HL-60 (cell line): Measurements from ENCODE around the gene SOCS6.

Experiments
- DNase-seq, 2 experiments: peaks; one replicate each; pipeline ENCODE4 v3.0.0-alpha.2; 2010 to 2020; ENCODE audit warnings: low read depth in 1 of 2, low spot score in 1 of 2
- H3K27ac ChIP-seq: fragments of 250-450 bp; sonication (Bioruptor Pico); replicated peaks from 2 replicates; pipeline ENCODE4 v1.5.1; 2020; ENCODE audit warnings: mild to moderate bottlenecking, moderate library complexity
- H3K27me3 ChIP-seq: fragments of 250-450 bp; sonication (Bioruptor Pico); 2 replicates; pipeline ENCODE4 v1.5.1; 2021; ENCODE audit warnings: mild to moderate bottlenecking, moderate library complexity; ENCODE audit not compliant: insufficient read depth, poor library complexity, severe bottlenecking
- H3K4me3 ChIP-seq: replicated peaks from 2 replicates; pipeline ENCODE4 v1.5.1; 2011; ENCODE audit warnings: mild to moderate bottlenecking, control low read depth, low read length; ENCODE audit not compliant: insufficient read depth
- CTCF ChIP-seq: IDR thresholded peaks from one replicate; pipeline ENCODE4 v1.5.1; 2011; ENCODE audit warnings: low read length, control low read depth, inconsistent platforms; ENCODE audit not compliant: insufficient read depth
- GABPA ChIP-seq: IDR thresholded peaks from 2 replicates; pipeline ENCODE4 v1.6.1; 2012; ENCODE audit warnings: low read depth
- POLR2AphosphoS5 ChIP-seq: IDR thresholded peaks from 2 replicates; pipeline ENCODE4 v1.6.1; 2012; ENCODE audit warnings: low read depth
- REST ChIP-seq: IDR thresholded peaks from 2 replicates; pipeline ENCODE4 v1.6.1; 2012; ENCODE audit warnings: low read depth; ENCODE audit not compliant: insufficient replicate concordance
- SPI1 ChIP-seq: IDR thresholded peaks from 2 replicates; pipeline ENCODE4 v1.6.1; 2012; ENCODE audit warnings: low read depth, mild to moderate bottlenecking, borderline replicate concordance

Gene SOCS6

GRCh38 chr18:70293166-70293565 lies 4.3 kb downstream of the SOCS6 start:
- Histone ChIP-seq H3K4me3 (no peak overlapping the region), H3K27ac (no peak overlapping the region), H3K27me3 (no peaks in the 10 kb centered on the region)
- DNase-seq, result no peak
- no peak for TF ChIP-seq GABPA
- no peak for TF ChIP-seq POLR2AphosphoS5
- no peak for TF ChIP-seq REST
- no peak for TF ChIP-seq SPI1
- no peak for TF ChIP-seq CTCF

GRCh38 chr18:70294471-70295191 lies 5.8 kb downstream of the SOCS6 start:
- Histone ChIP-seq H3K27me3 (no peaks in the 10 kb centered on the region), H3K4me3 (no peak overlapping the region), H3K27ac (no peak overlapping the region)
- no peak for TF ChIP-seq CTCF
- TF ChIP-seq GABPA, result no peak
- TF ChIP-seq POLR2AphosphoS5, result no peak
- no peak for TF ChIP-seq REST
- TF ChIP-seq SPI1, result no peak
- no peak for DNase-seq

GRCh38 chr18:70295192-70296188 lies 6.6 kb downstream of the SOCS6 start:
- Histone ChIP-seq H3K27ac (no peak overlapping the region), H3K4me3 (no peak overlapping the region), H3K27me3 (no peaks in the 10 kb centered on the region)
- no peak for DNase-seq
- no peak for TF ChIP-seq GABPA
- no peak for TF ChIP-seq SPI1
- TF ChIP-seq POLR2AphosphoS5, result no peak
- TF ChIP-seq CTCF, result no peak
- no peak for TF ChIP-seq REST
